Measurements from ENCODE around the gene PTPRU. TPM values are rescaled to one million over a fixed set of nuclear protein-coding genes. Genes with fewer than 3 reads are reported as not detected.

PTPRU gene
- total and polyA plus RNA-seq, 2 of the 8 experiments (the other 6 are each of a cell fraction or from before 2014, with no cell fraction given) = 33.8 to 41.8 TPM

- TF ChIP-seq RAD21 (IDR thresholded peaks at IDR 0.05 in 1 of 2, conservative IDR thresholded peaks at IDR 0.05 in 1 of 2; ENCODE audit: low read depth in 2 of 2, low read length in 2 of 2) = no peak
- TF ChIP-seq RBBP5 (IDR thresholded peaks at IDR 0.05; ENCODE audit: borderline replicate concordance, low read depth, low read length) = no peak
- no peak for TF ChIP-seq TEAD4 (IDR thresholded peaks at IDR 0.05; ENCODE audit: low read depth, low read length)
Measured at GRCh38 chr1:29324202-29324601, 87.9 kb downstream of the PTPRU start (continued).

Data from H1 (cell line).